ENCODE results near the gene CEP20.

The CEP20 gene

GRCh38 chr16:15827709-15828343, 60.6 kb downstream of the CEP20 start:
- no peak for DNase-seq

- DNase-seq, result no peak
These were observed 61.1 kb downstream of the CEP20 start for GRCh38 chr16:15827299-15827698.

- no peak for DNase-seq
These were observed 62.6 kb downstream of the CEP20 start for GRCh38 chr16:15825750-15826305.

GRCh38 chr16:15822957-15823356, 65.4 kb downstream of the CEP20 start:
- DNase-seq, result no peak

- DNase-seq, result no peak
These were observed 67.6 kb downstream of the CEP20 start for GRCh38 chr16:15820837-15821236.

GRCh38 chr16:15819046-15819445, 69.4 kb downstream of the CEP20 start:
- DNase-seq, result no peak

- DNase-seq, result no peak
These were observed 71.0 kb downstream of the CEP20 start for GRCh38 chr16:15817446-15817845.

- DNase-seq, result no peak
These were observed 72.2 kb downstream of the CEP20 start for GRCh38 chr16:15816228-15816627.

Data from activated CD4-positive, alpha-beta T cell treated with anti-CD3 and anti-CD28 coated beads, Interleukin-10, Interleukin-2, amounts not matched to agents 100 ng/mL and 50 ng/mL, durations not matched to agents 16 hours and 8 hours (primary cell).